ENCODE results near the gene BAZ2B. TPM values are rescaled to one million over a fixed set of nuclear protein-coding genes. Genes with fewer than 3 reads are reported as not detected.

BAZ2B gene
- total RNA-seq, 2 experiments from 2014 or later = 17.9 to 18.5 TPM

GRCh38 chr2:159586034-159586433 is 30.3 kb downstream of the BAZ2B start:
- TF ChIP-seq CTCF (IDR thresholded peaks at IDR 0.05) = no peak
- Mint-ChIP-seq H3K4me3 (no peak overlapping the region), H3K27ac (no peak overlapping the region), H3K4me1 (ENCODE audit: low read depth) (no peaks in the 10 kb centered on the region), H3K27me3 (no peaks in the 10 kb centered on the region), H3K9me3 (no peaks in the 10 kb centered on the region), H3K36me3 (ENCODE audit: low read depth) (peaks cover under 1% of the 10 kb centered on the region)
- ChIA-PET POLR2A (no interaction called here), CTCF (no interaction called here)
- Histone ChIP-seq H3K36me3 (ENCODE audit: insufficient read depth, low read length) (no peaks in the 10 kb centered on the region), H3K4me3 (ENCODE audit: low read length) (no peak overlapping the region), H3K27me3 (ENCODE audit: control insufficient read depth in 1 of 2, insufficient read depth in 2 of 2, low read length in 2 of 2) (no peaks in the 10 kb centered on the region), H3K4me1 (ENCODE audit: insufficient read depth, low read length) (no peaks in the 10 kb centered on the region), H3K27ac (ENCODE audit: low read depth in 1 of 2, low read length in 2 of 2) (no peak overlapping the region), H3K9me3 (ENCODE audit: control insufficient read depth in 1 of 2, insufficient read depth in 1 of 2, low read length in 2 of 2) (peaks cover 0 to 4% of the 10 kb centered on the region in 2 experiments)
- intact Hi-C loops (cut with DNase I, micrococcal nuclease) = no loop called here
- ATAC-seq (ENCODE audit: poor library complexity) = no peak
- DNase-seq = no peak

GRCh38 chr2:159585622-159586021 is 30.7 kb downstream of the BAZ2B start:
- H3K36me3 Mint-ChIP-seq (ENCODE audit: low read depth) = peaks cover 4% of the 10 kb centered on the region
- ATAC-seq (ENCODE audit: poor library complexity) = no peak
- ChIA-PET CTCF (no interaction called here), POLR2A (no interaction called here)
- DNase-seq = no peak
- Histone ChIP-seq H3K36me3 (ENCODE audit: insufficient read depth, low read length) (no peaks in the 10 kb centered on the region), H3K4me1 (ENCODE audit: insufficient read depth, low read length) (no peaks in the 10 kb centered on the region), H3K4me3 (ENCODE audit: low read length) (no peak overlapping the region), H3K9me3 (ENCODE audit: control insufficient read depth in 1 of 2, insufficient read depth in 1 of 2, low read length in 2 of 2) (peaks cover 0 to 4% of the 10 kb centered on the region in 2 experiments), H3K27ac (ENCODE audit: low read depth in 1 of 2, low read length in 2 of 2) (no peak overlapping the region), H3K27me3 (ENCODE audit: control insufficient read depth in 1 of 2, insufficient read depth in 2 of 2, low read length in 2 of 2) (no peaks in the 10 kb centered on the region)
- no peaks in the 10 kb centered on the region for H3K27me3 Mint-ChIP-seq
- intact Hi-C loops (cut with DNase I, micrococcal nuclease) = no loop called here
- no peaks in the 10 kb centered on the region for H3K9me3 Mint-ChIP-seq
- no peak overlapping the region for H3K27ac Mint-ChIP-seq
- no peak overlapping the region for H3K4me3 Mint-ChIP-seq
- TF ChIP-seq CTCF (IDR thresholded peaks at IDR 0.05) = no peak
- no peaks in the 10 kb centered on the region for H3K4me1 Mint-ChIP-seq (ENCODE audit: low read depth)

GRCh38 chr2:159584796-159585195 is 31.6 kb downstream of the BAZ2B start:
- Mint-ChIP-seq H3K36me3 (ENCODE audit: low read depth) (peaks cover 10% of the 10 kb centered on the region), H3K4me1 (ENCODE audit: low read depth) (no peaks in the 10 kb centered on the region), H3K27me3 (no peaks in the 10 kb centered on the region), H3K4me3 (no peak overlapping the region), H3K27ac (no peak overlapping the region), H3K9me3 (peaks cover 2% of the 10 kb centered on the region)
- H3K9me3 ChIP-seq (ENCODE audit: control insufficient read depth in 1 of 2, insufficient read depth in 1 of 2, low read length in 2 of 2) = peaks cover 0 to 4% of the 10 kb centered on the region in 2 experiments
- POLR2A ChIA-PET = no interaction called here
- no peak for DNase-seq
- no peak overlapping the region for H3K4me3 ChIP-seq (ENCODE audit: low read length)
- no peak overlapping the region for H3K27ac ChIP-seq (ENCODE audit: low read depth in 1 of 2, low read length in 2 of 2)
- CTCF ChIA-PET = no interaction called here
- H3K27me3 ChIP-seq (ENCODE audit: control insufficient read depth in 1 of 2, insufficient read depth in 2 of 2, low read length in 2 of 2) = no peaks in the 10 kb centered on the region
- H3K4me1 ChIP-seq (ENCODE audit: insufficient read depth, low read length) = no peaks in the 10 kb centered on the region
- ATAC-seq (ENCODE audit: poor library complexity) = no peak
- no peak for TF ChIP-seq CTCF (IDR thresholded peaks at IDR 0.05)
- intact Hi-C loops (cut with DNase I, micrococcal nuclease) = no loop called here
- H3K36me3 ChIP-seq (ENCODE audit: insufficient read depth, low read length) = no peaks in the 10 kb centered on the region
